IMR-90 (cell line): ENCODE data around the gene ENOX1. TPM values are rescaled to one million over a fixed set of nuclear protein-coding genes. Genes with fewer than 3 reads are reported as not detected.

Experiments
- ATAC-seq: fragments of 200-7000 bp; cut with Tn5 transposase; 2 replicates; pipeline ENCODE4 v1.9.1; 2020; ENCODE audit warnings: low read depth, mild to moderate bottlenecking, moderate library complexity
- BruUV-seq: library from RNA; stranded (reverse); fragments of 400-500 nt; replicated peaks from 2 replicates; lab custom pipeline; 2021; lab: Mats Ljungman, UMichigan
- CTCF ChIA-PET: fragments of 300-600 bp; formaldehyde crosslinking; extraction: SDS; loops from one replicate; lab custom pipeline; 2021; ENCODE audit warnings: antibody characterized with exemption; lab: Yijun Ruan, JAX
- POLR2A ChIA-PET: fragments of 300-600 bp; sonication (Branson Sonifier 250); formaldehyde crosslinking; loops from one replicate; lab custom pipeline; 2022; ENCODE audit warnings: antibody characterized with exemption; ENCODE audit not compliant: unreplicated experiment; lab: Charles Lee
- DNase-seq: peaks from one replicate; pipeline ENCODE4 v3.0.0; 2013
- H2AFZ ChIP-seq: replicated peaks from 2 replicates; pipeline ENCODE3; 2013; ENCODE audit warnings: low read length, mild to moderate bottlenecking; ENCODE audit not compliant: poor library complexity
- H2AK5ac ChIP-seq: 2 replicates; pipeline ENCODE4 v1.6.1; 2013; ENCODE audit warnings: low read depth, low read length, inconsistent platforms
- H2AK9ac ChIP-seq: replicated peaks from 2 replicates; pipeline ENCODE3; 2013; ENCODE audit warnings: mild to moderate bottlenecking, low read depth, low read length, moderate library complexity; ENCODE audit not compliant: poor library complexity
- H2BK120ac ChIP-seq: 2 replicates; pipeline ENCODE4 v1.6.1; 2013; ENCODE audit warnings: low read depth, low read length, inconsistent platforms
- H2BK15ac ChIP-seq: 3 replicates; pipeline ENCODE4 v1.6.1; 2013; ENCODE audit warnings: low read depth, low read length, inconsistent platforms
- H2BK20ac ChIP-seq: 2 replicates; pipeline ENCODE4 v1.6.1; 2013; ENCODE audit warnings: low read depth, mild to moderate bottlenecking, inconsistent platforms, low read length, moderate library complexity
- H2BK5ac ChIP-seq: 2 replicates; pipeline ENCODE4 v1.6.1; 2013; ENCODE audit warnings: mild to moderate bottlenecking, low read depth, low read length, inconsistent platforms; ENCODE audit not compliant: poor library complexity, severe bottlenecking
- H3K14ac ChIP-seq: replicated peaks from 2 replicates; pipeline ENCODE4 v1.6.1; 2013; ENCODE audit warnings: low read depth, low read length, inconsistent platforms
- H3K18ac ChIP-seq: 2 replicates; pipeline ENCODE4 v1.6.1; 2013; ENCODE audit warnings: low read depth, low read length, control low read depth
- H3K23ac ChIP-seq: 2 replicates; pipeline ENCODE4 v1.6.1; 2013; ENCODE audit warnings: low read depth, low read length, inconsistent platforms
- H3K27ac ChIP-seq: 2 replicates; pipeline ENCODE4 v1.5.1; 2013; ENCODE audit warnings: mild to moderate bottlenecking, control low read depth, low read length; ENCODE audit not compliant: insufficient read depth
- H3K27me3 ChIP-seq: 2 replicates; pipeline ENCODE4 v1.6.1; 2013; ENCODE audit warnings: low read length; ENCODE audit not compliant: control insufficient read depth, insufficient read depth
- H3K36me3 ChIP-seq: 2 replicates; pipeline ENCODE4 v1.6.1; 2013; ENCODE audit warnings: low read length, mixed read lengths; ENCODE audit not compliant: control insufficient read depth, insufficient read depth
- H3K4ac ChIP-seq: 2 replicates; pipeline ENCODE4 v1.6.1; 2013; ENCODE audit warnings: low read depth, low read length, inconsistent platforms
- H3K4me1 ChIP-seq: 2 replicates; pipeline ENCODE4 v1.6.1; 2013; ENCODE audit warnings: low read length, mixed read lengths; ENCODE audit not compliant: control insufficient read depth, insufficient read depth
- H3K4me2 ChIP-seq: 2 replicates; pipeline ENCODE4 v1.6.1; 2013; ENCODE audit warnings: low read depth, mild to moderate bottlenecking, control low read depth, low read length, moderate library complexity
- H3K4me3 ChIP-seq: 2 replicates; pipeline ENCODE4 v1.5.1; 2013; ENCODE audit warnings: low read depth, mild to moderate bottlenecking, control low read depth, low read length, moderate library complexity; ENCODE audit not compliant: insufficient read depth
- H3K56ac ChIP-seq: 2 replicates; pipeline ENCODE4 v1.6.1; 2013; ENCODE audit warnings: low read length, inconsistent platforms; ENCODE audit not compliant: insufficient read depth; ENCODE audit errors: extremely low read depth
- H3K79me1 ChIP-seq, 2 experiments: 2 replicates each; pipeline ENCODE4 v1.6.1; 2013; ENCODE audit warnings: low read length in 2 of 2, inconsistent platforms in 1 of 2, low read depth in 1 of 2
- H3K9ac ChIP-seq: 2 replicates; pipeline ENCODE4 v1.6.1; 2013; ENCODE audit warnings: low read depth, low read length, control low read depth
- H3K9me1 ChIP-seq: 2 replicates; pipeline ENCODE4 v1.6.1; 2013; ENCODE audit warnings: low read length, inconsistent platforms; ENCODE audit not compliant: insufficient read depth
- H3K9me3 ChIP-seq: 2 replicates; pipeline ENCODE4 v1.6.1; 2013; ENCODE audit warnings: low read length; ENCODE audit not compliant: control insufficient read depth, insufficient read depth
- H4K20me1 ChIP-seq: 2 replicates; pipeline ENCODE4 v1.6.1; 2013; ENCODE audit warnings: low read length, inconsistent platforms; ENCODE audit not compliant: insufficient read depth
- H4K5ac ChIP-seq: 2 replicates; pipeline ENCODE4 v1.6.1; 2013; ENCODE audit warnings: mild to moderate bottlenecking, low read depth, low read length, control low read depth
- H4K8ac ChIP-seq, 2 experiments: 2 replicates each; pipeline ENCODE4 v1.6.1; 2013; ENCODE audit warnings: low read depth in 2 of 2, low read length in 2 of 2, control low read depth in 1 of 2, inconsistent platforms in 1 of 2
- H4K91ac ChIP-seq: 2 replicates; pipeline ENCODE4 v1.6.1; 2013; ENCODE audit warnings: low read depth, low read length, inconsistent platforms; ENCODE audit not compliant: insufficient read depth
- RAD21 ChIP-seq: IDR thresholded peaks from 2 replicates; pipeline ENCODE4 v1.6.1; 2012; ENCODE audit warnings: low read length, improper control_type of control experiment
- RFX5 ChIP-seq: IDR thresholded peaks from 2 replicates; pipeline ENCODE4 v1.8.0; 2012; ENCODE audit warnings: low read depth, mild to moderate bottlenecking, low read length, moderate library complexity
- SMC3 ChIP-seq: fragments of 150-350 bp; IDR thresholded peaks from 2 replicates; pipeline ENCODE4 v1.6.1; 2016; ENCODE audit warnings: low read depth, mild to moderate bottlenecking, antibody characterized with exemption, low read length, moderate library complexity
- WGBS, 2 experiments: methylation state at CpG; one replicate each; pipeline versions ENCODE4 v1.1.5 to v1.1.7; 2013; ENCODE audit warnings: missing lambda C conversion rate in 2 of 2; ENCODE audit not compliant: insufficient read length in 1 of 2; ENCODE audit errors: extremely low coverage in 2 of 2; 5-methylcytosine and 5-hydroxymethylcytosine counted together
- dilution Hi-C: fragments of 300-500 bp; cut with HindIII; formaldehyde crosslinking; loops from one replicate; pipeline ENCODE4 v1.14.3; 2018; ENCODE audit warnings: low sequenced_read_pairs; ENCODE audit not compliant: unreplicated experiment
- in situ Hi-C: fragments of 300-500 bp; cut with MboI; formaldehyde crosslinking; loops from 3 replicates; pipeline ENCODE4 v1.14.3; 2019; ENCODE audit warnings: low sequenced_read_pairs, inconsistent platforms, mixed read lengths
- intact Hi-C: fragments of 100-400 bp; cut with micrococcal nuclease; formaldehyde crosslinking; loops from 2 replicates; pipeline ENCODE4 v1.10.0; 2022
- polyA plus RNA-seq, 3 experiments: library from polyadenylated mRNA; depleted of rRNA; stranded (reverse); fragments of >200 nt; gene quantifications; 2 replicates each; pipeline ENCODE4 v1.2.3, GENCODE V29; 2012; ENCODE audit warnings: low replicate concordance in 1 of 3
- total RNA-seq: library from RNA; depleted of rRNA; stranded (reverse); fragments of >200 nt; gene quantifications from 2 replicates; pipeline ENCODE4 v1.2.3, GENCODE V29; 2012
- TF ChIP-seq, protein P1 (sequence below): conservative IDR thresholded peaks from 2 replicates; pipeline ENCODE4 v1.5.1; 2012; ENCODE audit warnings: mild to moderate bottlenecking, low read depth, low read length, improper control_type of control experiment

ENOX1 gene
- total and polyA plus RNA-seq, 2 of the 4 experiments (the other 2 are of a cell fraction): 0.99 to 1.3 TPM

DNA sequence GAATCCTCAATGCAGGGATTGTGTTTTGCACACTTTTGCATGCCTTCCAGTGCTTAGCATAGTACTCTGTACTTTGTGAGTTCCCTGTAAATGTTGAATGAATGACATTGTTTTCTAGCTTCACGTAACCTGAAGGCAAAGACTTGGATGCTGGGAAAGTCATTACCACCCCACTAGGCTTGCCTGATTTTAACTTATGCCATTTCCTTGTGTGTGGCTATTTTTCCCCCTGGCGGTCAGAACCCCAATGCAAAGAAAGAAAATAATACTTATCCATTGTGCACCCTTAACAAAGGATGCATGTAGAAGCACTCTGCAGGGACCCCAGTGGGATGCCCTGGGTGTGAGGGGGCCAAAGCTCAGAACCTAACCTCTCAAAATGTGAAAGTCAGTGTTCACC is 1.2 kb upstream of the ENOX1 start:
- H3K9ac ChIP-seq: no peak overlapping the region
- H3K56ac ChIP-seq: no peak overlapping the region
- TF ChIP-seq SMC3 (peak; percentile 53), RFX5 (no peak), RAD21 (peak; percentile 51)
- TF ChIP-seq, protein P1, sequence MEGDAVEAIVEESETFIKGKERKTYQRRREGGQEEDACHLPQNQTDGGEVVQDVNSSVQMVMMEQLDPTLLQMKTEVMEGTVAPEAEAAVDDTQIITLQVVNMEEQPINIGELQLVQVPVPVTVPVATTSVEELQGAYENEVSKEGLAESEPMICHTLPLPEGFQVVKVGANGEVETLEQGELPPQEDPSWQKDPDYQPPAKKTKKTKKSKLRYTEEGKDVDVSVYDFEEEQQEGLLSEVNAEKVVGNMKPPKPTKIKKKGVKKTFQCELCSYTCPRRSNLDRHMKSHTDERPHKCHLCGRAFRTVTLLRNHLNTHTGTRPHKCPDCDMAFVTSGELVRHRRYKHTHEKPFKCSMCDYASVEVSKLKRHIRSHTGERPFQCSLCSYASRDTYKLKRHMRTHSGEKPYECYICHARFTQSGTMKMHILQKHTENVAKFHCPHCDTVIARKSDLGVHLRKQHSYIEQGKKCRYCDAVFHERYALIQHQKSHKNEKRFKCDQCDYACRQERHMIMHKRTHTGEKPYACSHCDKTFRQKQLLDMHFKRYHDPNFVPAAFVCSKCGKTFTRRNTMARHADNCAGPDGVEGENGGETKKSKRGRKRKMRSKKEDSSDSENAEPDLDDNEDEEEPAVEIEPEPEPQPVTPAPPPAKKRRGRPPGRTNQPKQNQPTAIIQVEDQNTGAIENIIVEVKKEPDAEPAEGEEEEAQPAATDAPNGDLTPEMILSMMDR: peak; percentile 50
- no peak overlapping the region; the same call in 1 of the 2 replicates for H3K4me2 ChIP-seq
- ATAC-seq (no peak), DNase-seq (peak; percentile 52)
- in situ Hi-C loops: loop anchor here (25.0 kb wide), 1 partner anchor 1201 kb away; no protein-coding TSS in a partner anchor
- no peak overlapping the region for H4K5ac ChIP-seq
- no peak overlapping the region for H2AK5ac ChIP-seq
- H2BK5ac ChIP-seq: no peak overlapping the region
- H2BK120ac ChIP-seq: no peak overlapping the region
- H3K79me1 ChIP-seq: no peaks in the 10 kb centered on the region
- no peaks in the 10 kb centered on the region for H3K9me3 ChIP-seq
- H2AFZ ChIP-seq: no peak overlapping the region
- H3K18ac ChIP-seq: no peak overlapping the region
- no peaks in the 10 kb centered on the region for H3K9me1 ChIP-seq
- no peak overlapping the region for H4K8ac ChIP-seq
- H3K27ac ChIP-seq: no peak overlapping the region
- H3K4me3 ChIP-seq: no peak overlapping the region
- H3K27me3 ChIP-seq: peaks cover 2% of the 10 kb centered on the region; the same call in 1 of the 2 replicates
- H4K91ac ChIP-seq: no peak overlapping the region
- 0 out of 2 replicates have a peak overlapping the region, but pooled peaks have one; percentile 10 for H3K14ac ChIP-seq
- H2BK20ac ChIP-seq: no peak overlapping the region
- H3K23ac ChIP-seq: no peak overlapping the region
- H3K36me3 ChIP-seq: no peaks in the 10 kb centered on the region
- POLR2A ChIA-PET: no interaction called here
- CTCF ChIA-PET: interaction anchor here (0.6 kb wide), 1 partner anchor 119 kb away, joined by 5 read pairs; no protein-coding TSS in a partner anchor
- BruUV-seq: no TSS peak
- intact Hi-C loops: loop anchor here (1.0 to 10.0 kb wide), 6 partner anchors 89 to 1191 kb away; partner anchors contain the start of genes CCDC122 and LACC1
- dilution Hi-C loops: no loop called here
- WGBS, 2 experiments: no CpG with 5 or more reads among the region's 2 CpGs
- no peaks in the 10 kb centered on the region for H4K20me1 ChIP-seq
- H3K4ac ChIP-seq: no peak overlapping the region
- no peaks in the 10 kb centered on the region for H3K4me1 ChIP-seq
- no peak overlapping the region for H2AK9ac ChIP-seq
- no peak overlapping the region for H2BK15ac ChIP-seq
